Ishikawa (cell line): ENCODE measurements around the gene APOBEC3F.

Source experiments
- TF ChIP-seq, protein P1 (sequence below): IDR thresholded peaks from 2 replicates; pipeline ENCODE4 v1.6.1; 2012

Gene APOBEC3F

DNA sequence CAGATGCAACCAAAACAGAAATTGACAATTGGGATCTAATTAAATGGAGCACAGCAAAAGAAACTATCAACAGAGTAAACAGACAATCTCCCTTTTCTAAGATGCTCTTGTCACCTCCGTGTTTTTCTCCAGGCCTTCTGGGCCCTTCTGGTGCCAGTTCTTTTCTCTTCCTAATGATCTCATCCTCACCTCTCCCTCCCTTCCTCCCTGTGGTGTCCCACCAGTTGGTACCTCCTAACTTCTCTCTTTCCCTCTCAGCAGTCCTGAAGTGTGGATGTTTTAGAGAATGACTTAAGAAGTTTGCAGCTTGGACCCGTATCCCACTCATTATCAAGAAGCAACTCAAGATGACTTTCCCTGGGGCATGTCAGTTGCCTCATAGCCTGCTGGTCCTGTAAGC, 62.8 kb downstream of the APOBEC3F start:
- TF ChIP-seq, protein P1, sequence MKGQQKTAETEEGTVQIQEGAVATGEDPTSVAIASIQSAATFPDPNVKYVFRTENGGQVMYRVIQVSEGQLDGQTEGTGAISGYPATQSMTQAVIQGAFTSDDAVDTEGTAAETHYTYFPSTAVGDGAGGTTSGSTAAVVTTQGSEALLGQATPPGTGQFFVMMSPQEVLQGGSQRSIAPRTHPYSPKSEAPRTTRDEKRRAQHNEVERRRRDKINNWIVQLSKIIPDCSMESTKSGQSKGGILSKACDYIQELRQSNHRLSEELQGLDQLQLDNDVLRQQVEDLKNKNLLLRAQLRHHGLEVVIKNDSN, result no peak
